HG03439 (cell line): Measurements from ENCODE around the gene MREG.
A peak's percentile ranks its signal among the peaks of the same experiment; 100 is the strongest.
"Not testable (repeated sequence)": the region's sequence is repeated elsewhere in the genome, so short reads cannot be mapped to it uniquely, and the experiment has no call there.

Experiments used
- ATAC-seq: cut with Tn5 transposase; IDR thresholded peaks from one replicate; pipeline ENCODE4 v1.9.1; 2021; ENCODE audit warnings: mild to moderate bottlenecking, moderate library complexity; ENCODE audit not compliant: unreplicated experiment

The MREG gene

GRCh38 chr2:215965532-215966165 lies 47.7 kb downstream of the MREG start:
- ATAC-seq, result no peak

- ATAC-seq, result no peak
Observed at GRCh38 chr2:215961981-215962380, 51.4 kb downstream of the MREG start.

GRCh38 chr2:215958257-215958656 lies 55.1 kb downstream of the MREG start:
- ATAC-seq, result no peak

GRCh38 chr2:215957354-215958122 lies 55.8 kb downstream of the MREG start:
- not testable (repeated sequence) for ATAC-seq

- no peak for ATAC-seq
Observed at GRCh38 chr2:215952860-215953637, 60.3 kb downstream of the MREG start.

- ATAC-seq, result no peak
Observed at GRCh38 chr2:215951558-215951957, 61.8 kb downstream of the MREG start.

- ATAC-seq, result peak; percentile 91
Observed at GRCh38 chr2:215949991-215950404, 63.4 kb downstream of the MREG start.

GRCh38 chr2:215948051-215948450 lies 65.3 kb downstream of the MREG start:
- no peak for ATAC-seq

GRCh38 chr2:215946586-215946985 lies 66.8 kb downstream of the MREG start:
- ATAC-seq, result no peak

GRCh38 chr2:215942194-215942593 lies 71.2 kb downstream of the MREG start:
- ATAC-seq, result no peak

- ATAC-seq, result no peak
Observed at GRCh38 chr2:215941726-215942125, 71.6 kb downstream of the MREG start.

GRCh38 chr2:215940645-215941184 lies 72.6 kb downstream of the MREG start:
- no peak for ATAC-seq

- ATAC-seq, result no peak
Observed at GRCh38 chr2:215937190-215937589, 76.2 kb downstream of the MREG start.

GRCh38 chr2:215933151-215933550 lies 80.2 kb downstream of the MREG start:
- no peak for ATAC-seq

GRCh38 chr2:215931256-215931903 lies 82.0 kb downstream of the MREG start:
- ATAC-seq, result no peak

- ATAC-seq, result no peak
Observed at GRCh38 chr2:215930505-215931253, 82.7 kb downstream of the MREG start.

GRCh38 chr2:215929602-215930335 lies 83.6 kb downstream of the MREG start:
- no peak for ATAC-seq

GRCh38 chr2:215928086-215928485 lies 85.3 kb downstream of the MREG start:
- no peak for ATAC-seq

- ATAC-seq, result not testable (repeated sequence)
Observed at GRCh38 chr2:215926992-215927391, 86.4 kb downstream of the MREG start.

GRCh38 chr2:215921895-215922294 lies 91.5 kb downstream of the MREG start:
- ATAC-seq, result no peak
